Measurements from ENCODE around the gene KRT23. TPM values are rescaled to one million over a fixed set of nuclear protein-coding genes. Genes with fewer than 3 reads are reported as not detected.

Gene KRT23
- total and polyA plus RNA-seq, 10 of the 15 experiments (the other 5 are each of a cell fraction or from before 2014, with no cell fraction given) = not detected

GRCh38 chr17:40936437-40936971 is 942 bp downstream of the KRT23 start (continued):
- TF ChIP-seq CHD2 (IDR thresholded peaks at IDR 0.05; ENCODE audit: borderline replicate concordance, low read depth, low read length) = no peak
- no peak for TF ChIP-seq POU2F2 (IDR thresholded peaks at IDR 0.05; ENCODE audit: borderline replicate concordance, low read depth, low read length)
- no peak for TF ChIP-seq KAT2A (conservative IDR thresholded peaks at IDR 0.05; ENCODE audit: control insufficient read depth, low read depth, low read length)
- TF ChIP-seq SIX5 (IDR thresholded peaks at IDR 0.05; ENCODE audit: low read depth, low read length, severe bottlenecking) = no peak
- no peak for TF ChIP-seq SMAD1 (IDR thresholded peaks at IDR 0.05; ENCODE audit: low read depth, partially characterized antibody)
- no peak for TF ChIP-seq SREBF2 (IDR thresholded peaks at IDR 0.05; ENCODE audit: low read length)
- TF ChIP-seq TCF12 (IDR thresholded peaks at IDR 0.05; ENCODE audit: low read depth, low read length) = no peak
- TF ChIP-seq CREM (IDR thresholded peaks at IDR 0.05; ENCODE audit: low read depth) = no peak
- no peak for TF ChIP-seq IRF5 (IDR thresholded peaks at IDR 0.05; ENCODE audit: borderline replicate concordance)
- TF ChIP-seq ZZZ3 (IDR thresholded peaks at IDR 0.05; ENCODE audit: control insufficient read depth, insufficient read length, low read depth) = no peak

- ChIA-PET SMC1A (ENCODE audit: uncharacterized antibody, unreplicated experiment) (no interaction called here), CTCF (no interaction called here), RAD21 (ENCODE audit: unreplicated experiment) (no interaction called here), POLR2A (no interaction called here)
- in situ Hi-C loops (cut with MboI) = no loop called here
- DNase-seq (ENCODE audit: low read depth, low spot score) (no peak), FAIRE-seq (no peak), ATAC-seq (no peak)
- H4K20me1 ChIP-seq (ENCODE audit: control insufficient read depth, insufficient read depth) = no peaks in the 10 kb centered on the region
- no peak overlapping the region for H3K4me2 ChIP-seq (ENCODE audit: control insufficient read depth, insufficient read depth)
- no peak overlapping the region for H2AFZ ChIP-seq (ENCODE audit: control insufficient read depth, low read depth, low read length)
- H3K27me3 ChIP-seq (replicated peaks in 1 of 2; ENCODE audit: control insufficient read depth in 2 of 2, insufficient read depth in 2 of 2, low read length in 1 of 2) = no peaks in the 10 kb centered on the region; a peak in 1 of 4 replicates
- no peaks in the 10 kb centered on the region for H3K36me3 ChIP-seq (ENCODE audit: control insufficient read depth in 2 of 2, insufficient read depth in 2 of 2, low read length in 1 of 2)
- H3K27ac ChIP-seq (ENCODE audit: control insufficient read depth, insufficient read depth) = no peak overlapping the region
- H3K4me3 ChIP-seq = no peak overlapping the region
- BruUV-seq (replicated peaks) = no TSS peak
- TF ChIP-seq SUZ12 (IDR thresholded peaks at IDR 0.05; ENCODE audit: unreplicated experiment) = no peak
- TF ChIP-seq SP1 (IDR thresholded peaks at IDR 0.05; ENCODE audit: low read depth, low read length) = no peak
- TF ChIP-seq BACH1 (IDR thresholded peaks at IDR 0.05; ENCODE audit: borderline replicate concordance) = no peak
- TF ChIP-seq JUNB (IDR thresholded peaks at IDR 0.05) = no peak
- no peak for TF ChIP-seq TCF7 (IDR thresholded peaks at IDR 0.05; ENCODE audit: borderline replicate concordance)
- TF ChIP-seq ZBTB4 (CRISPR knock-in tag; IDR thresholded peaks at IDR 0.05) = no peak
- TF ChIP-seq PKNOX1 (IDR thresholded peaks at IDR 0.05) = no peak
- TF ChIP-seq EGR1 (IDR thresholded peaks at IDR 0.05; ENCODE audit: borderline replicate concordance in 1 of 2, low read depth in 2 of 2, low read length in 2 of 2) = no peak
- no peaks in the 10 kb centered on the region for H3K9me3 ChIP-seq (replicated peaks; ENCODE audit: control insufficient read depth, insufficient read depth, low read length)
- 30% methylated on average over 3 of the region's 3 CpGs for WGBS (ENCODE audit: insufficient coverage, insufficient replicate concordance, low lambda C conversion rate, missing lambda C conversion rate)
- H3K4me1 ChIP-seq (ENCODE audit: control insufficient read depth, insufficient read depth, low read length) = no peaks in the 10 kb centered on the region
- H3K79me2 ChIP-seq (ENCODE audit: control insufficient read depth, insufficient read depth, low read length) = no peaks in the 10 kb centered on the region
- H3K9ac ChIP-seq (ENCODE audit: control insufficient read depth, insufficient read depth, low read length) = no peak overlapping the region
- intact Hi-C loops (cut with micrococcal nuclease; ENCODE audit: unreplicated experiment) = no loop called here
Measured at GRCh38 chr17:40935624-40936023, 1.8 kb downstream of the KRT23 start.

Measured in GM12878 (cell line).